GM19240 (cell line): ENCODE data around the gene ABCA7.

Experiments
- DNase-seq: peaks from one replicate; pipeline ENCODE4 v3.0.0; 2011; ENCODE audit warnings: low spot score; ENCODE audit not compliant: insufficient read length

The ABCA7 gene

GRCh38 chr19:1040476-1041271 lies 767 bp downstream of the ABCA7 start:
- peak; percentile 99 for DNase-seq

GRCh38 chr19:1041272-1041834 lies 1.4 kb downstream of the ABCA7 start:
- no peak for DNase-seq

- DNase-seq = no peak
These were observed 2.2 kb downstream of the ABCA7 start for GRCh38 chr19:1041835-1042685.

- no peak for DNase-seq
These were observed 3.0 kb downstream of the ABCA7 start for GRCh38 chr19:1042689-1043511.

GRCh38 chr19:1045247-1045603 lies 5.3 kb downstream of the ABCA7 start:
- DNase-seq = peak; percentile 57

- DNase-seq = no peak
These were observed 6.3 kb downstream of the ABCA7 start for GRCh38 chr19:1046117-1046626.

- DNase-seq = no peak
These were observed 7.2 kb downstream of the ABCA7 start for GRCh38 chr19:1046836-1047695.

GRCh38 chr19:1047696-1048147 lies 7.8 kb downstream of the ABCA7 start:
- DNase-seq = no peak

GRCh38 chr19:1049106-1049505 lies 9.2 kb downstream of the ABCA7 start:
- DNase-seq = no peak

- DNase-seq = no peak
These were observed 9.9 kb downstream of the ABCA7 start for GRCh38 chr19:1049800-1050199.

GRCh38 chr19:1050989-1051788 lies 11.3 kb downstream of the ABCA7 start:
- no peak for DNase-seq

GRCh38 chr19:1051791-1052190 lies 11.9 kb downstream of the ABCA7 start:
- no peak for DNase-seq

GRCh38 chr19:1052349-1052975 lies 12.6 kb downstream of the ABCA7 start:
- DNase-seq = no peak

- no peak for DNase-seq
These were observed 13.5 kb downstream of the ABCA7 start for GRCh38 chr19:1053176-1054101.

- no peak for DNase-seq
These were observed 14.5 kb downstream of the ABCA7 start for GRCh38 chr19:1054102-1055027.

GRCh38 chr19:1055028-1055425 lies 15.1 kb downstream of the ABCA7 start:
- no peak for DNase-seq
